GM21447 (cell line): ENCODE data around the gene LRRK1.

Experiments
- ATAC-seq: cut with Tn5 transposase; IDR thresholded peaks from one replicate; pipeline ENCODE4 v1.9.1; 2021; ENCODE audit not compliant: unreplicated experiment

Gene LRRK1

DNA sequence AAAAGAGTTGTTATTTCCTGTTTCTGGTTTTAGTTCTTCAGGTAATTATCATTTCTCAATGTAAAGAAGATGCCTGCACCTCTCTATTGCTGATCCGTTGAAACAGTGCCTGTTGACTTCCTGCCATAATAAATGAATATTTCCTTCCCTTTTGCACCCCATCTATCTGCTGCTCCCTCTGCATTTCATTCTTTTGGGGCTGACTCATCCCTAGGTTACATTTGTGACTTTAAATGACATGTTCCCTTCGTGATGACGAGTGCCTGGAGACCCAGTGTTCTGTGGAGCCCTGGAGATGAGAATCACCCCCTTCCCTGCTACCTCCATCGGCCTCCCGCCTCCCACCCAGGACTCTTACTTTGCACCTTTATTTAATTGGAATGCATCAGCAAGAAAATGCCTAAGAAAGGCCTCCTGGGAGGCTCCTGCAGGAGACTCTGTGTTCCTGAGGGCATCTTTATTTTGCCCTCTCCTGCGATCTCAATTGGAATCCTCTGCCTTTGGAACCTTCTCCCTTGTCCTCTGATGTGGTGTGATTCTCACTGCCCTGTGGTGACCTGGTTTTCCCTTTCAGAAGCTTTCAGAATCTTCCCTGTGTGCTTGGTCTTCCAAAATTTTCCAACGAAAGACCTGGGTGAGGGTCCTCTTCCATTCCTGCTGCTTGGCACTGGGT lies 13.7 kb downstream of the LRRK1 start:
- ATAC-seq: no peak

DNA sequence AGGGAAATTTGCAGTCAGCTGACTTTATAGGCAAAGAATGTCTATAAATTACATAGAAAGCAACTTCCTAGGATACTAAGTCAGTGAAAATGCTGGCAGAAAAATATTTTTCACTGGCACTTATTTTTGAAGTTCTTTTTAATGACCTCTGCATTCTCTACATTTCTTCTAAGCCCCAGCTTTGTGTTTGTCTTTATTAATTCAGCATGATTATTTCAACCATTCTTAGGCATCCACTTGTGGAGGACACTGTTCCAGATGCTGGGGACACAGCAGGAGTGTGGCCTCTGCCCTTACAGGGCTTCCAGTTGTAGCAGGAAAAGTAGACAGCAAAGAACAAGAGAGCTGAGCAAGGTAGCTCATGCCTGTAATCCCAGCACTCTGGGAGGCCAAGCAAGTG lies 15.0 kb downstream of the LRRK1 start:
- no peak for ATAC-seq

DNA sequence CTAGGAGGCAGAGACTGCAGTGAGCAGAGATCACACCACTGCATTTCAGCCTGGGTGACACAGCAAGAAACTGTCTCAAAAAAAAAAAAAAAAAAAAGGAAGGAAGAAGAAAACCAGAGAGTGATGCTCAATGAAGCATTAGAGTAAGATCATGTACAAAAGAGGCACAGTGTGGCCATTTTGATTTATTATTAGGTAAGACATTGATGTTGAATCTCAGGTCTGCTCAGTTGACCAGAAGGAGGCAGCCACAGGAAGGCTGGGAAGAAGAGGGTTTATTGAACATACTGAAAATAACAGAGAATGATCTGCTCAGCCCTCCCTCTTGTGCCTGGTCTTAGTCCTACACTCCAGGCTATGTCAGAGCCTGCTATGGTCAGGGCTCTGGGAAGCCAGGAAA lies 15.6 kb downstream of the LRRK1 start:
- no peak for ATAC-seq

DNA sequence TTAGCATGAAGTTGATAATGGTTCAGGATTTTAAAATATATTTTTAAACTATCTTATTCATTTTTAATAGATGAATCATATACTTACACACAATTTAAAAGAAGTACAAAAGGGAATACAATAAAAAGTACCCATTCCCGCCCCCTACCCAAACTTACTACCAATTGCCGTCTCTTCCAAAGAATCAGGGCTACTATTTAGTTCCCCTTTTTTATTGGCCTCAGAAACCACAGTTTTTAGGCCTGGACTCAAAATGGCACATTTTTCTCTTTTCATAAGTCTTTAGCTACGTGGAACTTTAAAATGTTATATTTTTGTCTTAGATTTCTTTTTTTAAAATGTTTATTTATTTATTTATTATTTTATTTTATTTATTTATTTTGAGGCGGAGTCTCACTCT lies 18.0 kb downstream of the LRRK1 start:
- no peak for ATAC-seq

DNA sequence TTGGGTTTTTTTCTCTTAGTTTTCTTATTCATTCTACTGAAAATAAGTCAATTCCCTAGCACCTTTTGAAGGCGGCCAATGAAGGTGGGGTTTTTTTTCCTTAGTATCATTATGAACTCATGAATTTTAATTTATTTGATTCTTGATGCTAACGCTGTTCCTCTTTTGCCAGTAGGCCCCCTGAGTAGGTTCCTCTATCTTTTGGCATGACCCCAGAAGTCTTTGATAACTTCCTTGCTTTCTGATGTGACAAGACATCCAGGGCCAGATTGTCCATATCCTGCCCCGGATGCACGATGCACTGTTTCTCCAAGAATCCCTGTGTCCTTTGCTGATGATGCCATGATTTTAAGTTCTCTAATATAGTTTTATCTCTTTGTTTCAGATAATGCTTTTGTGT lies 20.6 kb downstream of the LRRK1 start:
- no peak for ATAC-seq

DNA sequence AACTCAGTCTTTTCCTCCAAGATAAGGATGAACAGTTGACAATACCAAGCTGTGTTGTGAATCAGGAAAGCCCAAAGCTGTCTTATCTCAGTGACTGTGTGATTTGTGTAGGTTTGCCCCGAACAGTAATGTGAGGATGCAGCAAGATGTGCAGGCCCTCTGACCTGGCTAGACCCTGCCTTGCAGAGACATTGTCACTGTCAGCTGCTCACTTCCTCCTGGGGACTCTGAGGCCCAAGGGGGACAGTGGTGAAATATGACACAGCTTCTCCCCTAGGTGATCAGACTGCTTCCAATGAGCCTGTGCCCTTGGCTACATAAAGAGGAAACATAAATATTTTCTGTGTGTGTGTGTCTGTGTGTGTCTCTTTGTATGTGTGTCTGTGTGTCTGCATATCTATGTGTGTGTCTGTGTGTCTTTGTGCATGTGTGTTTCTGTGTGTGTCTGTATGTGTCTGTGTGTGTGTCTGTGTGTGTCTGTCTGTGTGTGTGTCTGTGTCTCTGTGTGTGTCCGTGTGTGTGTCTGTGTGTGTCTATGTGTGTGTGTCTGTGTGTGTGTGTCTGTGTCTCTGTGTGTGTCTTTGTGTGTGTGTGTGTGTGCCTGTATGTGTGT lies 21.7 kb downstream of the LRRK1 start:
- peak; percentile 77 for ATAC-seq

DNA sequence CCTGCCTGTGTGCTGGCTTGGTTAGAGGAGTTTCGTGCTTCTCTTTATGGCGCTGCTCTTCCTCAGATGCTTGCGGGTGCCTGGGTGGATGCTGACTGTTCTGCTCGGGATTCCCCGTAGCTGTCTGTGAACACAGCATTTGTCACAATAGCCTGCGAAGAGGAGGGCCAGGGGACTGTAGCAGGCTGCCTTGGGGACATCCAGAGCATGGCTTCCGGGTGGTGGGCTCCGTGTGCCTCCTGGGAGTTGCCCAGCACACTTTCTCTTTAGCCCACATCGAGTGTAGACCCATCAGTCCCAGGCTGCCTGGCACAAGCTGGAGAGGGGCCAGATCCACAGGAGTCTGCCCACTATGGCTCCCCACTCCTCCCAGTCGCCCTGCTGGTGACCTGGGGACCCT lies 22.4 kb downstream of the LRRK1 start:
- ATAC-seq: peak; percentile 63

DNA sequence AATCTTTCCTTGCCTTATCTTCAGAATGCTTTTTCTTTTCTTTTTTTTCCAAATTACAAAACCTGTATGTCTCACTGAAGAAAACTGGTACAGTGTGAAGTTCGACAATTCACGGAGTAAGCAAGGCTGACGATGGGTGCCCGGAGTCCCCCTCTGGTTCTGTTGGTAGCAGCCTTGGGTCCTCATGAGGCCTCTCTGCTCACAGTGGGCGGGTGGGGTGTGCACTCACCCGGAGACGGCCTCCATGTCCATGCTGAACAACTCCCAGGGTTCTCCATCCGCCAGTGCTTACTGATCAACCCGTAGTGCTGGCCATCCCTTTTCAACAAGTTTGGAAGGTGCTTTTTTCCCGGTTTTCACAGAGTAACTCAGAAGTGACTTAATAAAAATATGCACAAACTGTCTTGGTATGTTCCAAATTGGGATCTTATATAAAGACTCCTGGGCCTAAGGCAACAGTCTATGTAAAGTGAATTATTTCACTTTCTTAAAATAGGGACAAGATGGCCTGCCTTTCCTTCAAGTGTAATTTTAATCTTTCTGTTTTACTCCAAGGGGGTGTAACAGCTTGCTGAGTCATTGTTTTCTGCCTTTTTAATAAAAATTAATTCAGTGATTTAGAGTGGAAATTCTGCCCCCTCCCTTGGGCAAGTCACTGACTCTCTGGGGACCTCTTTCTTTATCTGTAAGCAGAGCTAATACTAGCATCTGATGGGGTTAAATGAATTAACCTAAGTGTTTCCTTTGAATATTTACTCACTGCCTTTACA lies 23.7 kb downstream of the LRRK1 start:
- ATAC-seq: no peak

DNA sequence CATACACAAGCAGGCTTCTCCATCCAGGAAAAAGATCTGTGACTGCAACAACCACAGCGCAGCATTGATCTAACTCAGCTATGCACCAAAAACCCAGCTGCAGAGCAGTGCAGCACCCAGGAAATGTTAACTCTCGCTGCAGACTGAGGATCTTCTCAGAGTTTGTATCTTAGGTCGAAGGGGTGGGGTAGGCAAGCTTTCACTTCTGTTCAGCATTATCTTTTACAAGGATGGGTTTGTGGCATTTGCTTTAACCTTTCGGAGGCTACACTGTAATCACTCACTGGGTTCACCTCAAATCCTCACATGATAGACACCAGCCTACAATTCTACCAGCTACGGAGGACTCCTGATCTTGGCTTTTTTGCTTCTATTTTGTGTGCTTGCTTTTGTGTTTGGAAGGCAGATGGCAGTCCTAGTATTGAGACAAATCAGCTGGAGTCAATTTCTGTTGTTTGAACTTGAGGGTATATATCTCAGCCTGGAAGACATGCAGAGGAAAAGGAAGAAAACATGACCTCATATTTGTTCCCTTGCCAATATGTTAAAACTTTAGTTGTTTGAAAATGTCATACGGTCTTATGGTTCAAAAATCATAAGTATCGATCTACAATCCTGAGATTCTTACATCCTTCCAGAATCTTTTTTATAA lies 25.2 kb downstream of the LRRK1 start:
- no peak for ATAC-seq

DNA sequence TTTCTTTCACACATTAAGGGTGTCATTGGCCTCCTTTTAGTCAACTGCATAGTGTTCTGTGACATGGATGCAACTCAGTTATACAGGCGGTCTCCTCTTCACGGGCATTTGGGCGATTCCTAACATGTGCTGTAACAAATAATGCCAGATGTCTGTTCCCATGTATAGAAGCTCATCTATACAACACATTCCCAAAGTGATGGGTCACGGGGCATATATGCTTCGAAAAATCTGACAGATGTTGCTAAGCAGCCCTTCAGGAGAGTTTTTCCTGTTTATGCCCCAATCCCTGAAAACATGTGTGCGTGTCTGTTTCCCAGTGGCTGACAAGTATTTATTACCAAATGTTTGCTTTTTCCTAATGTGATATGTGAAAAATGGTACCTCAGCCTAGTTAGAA lies 25.8 kb downstream of the LRRK1 start:
- no peak for ATAC-seq

DNA sequence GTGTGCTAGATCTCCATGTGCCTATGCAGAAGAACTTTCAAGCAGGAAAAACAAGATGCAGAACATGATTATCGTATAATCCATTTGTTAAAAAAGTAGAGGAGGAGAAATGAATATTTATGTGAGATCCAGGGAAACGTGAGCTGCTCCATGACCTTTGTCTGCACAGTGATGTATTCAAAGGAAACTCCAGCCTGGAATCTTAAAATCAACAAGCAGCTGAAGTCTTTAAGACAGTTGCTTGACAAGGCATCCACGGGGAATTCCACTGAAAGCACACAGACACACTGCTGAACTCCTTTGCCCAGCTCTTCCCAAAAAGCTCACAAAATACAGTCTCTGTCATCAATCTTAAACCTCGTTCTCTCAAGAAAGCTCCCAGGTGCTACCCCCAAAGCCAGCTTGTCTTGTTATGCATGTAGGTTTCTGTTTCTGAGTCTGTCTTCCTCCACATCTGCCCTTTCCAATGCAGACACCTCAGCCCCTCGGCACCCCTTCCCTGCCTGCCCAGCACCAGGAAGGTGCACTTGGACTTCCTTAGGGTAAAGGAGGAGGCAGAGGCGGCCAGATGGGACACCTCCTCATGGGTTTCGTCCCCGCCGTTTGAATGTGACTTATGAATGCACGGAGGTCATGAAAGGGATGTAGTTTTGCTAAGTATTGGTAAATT lies 28.7 kb downstream of the LRRK1 start:
- peak; percentile 67 for ATAC-seq

DNA sequence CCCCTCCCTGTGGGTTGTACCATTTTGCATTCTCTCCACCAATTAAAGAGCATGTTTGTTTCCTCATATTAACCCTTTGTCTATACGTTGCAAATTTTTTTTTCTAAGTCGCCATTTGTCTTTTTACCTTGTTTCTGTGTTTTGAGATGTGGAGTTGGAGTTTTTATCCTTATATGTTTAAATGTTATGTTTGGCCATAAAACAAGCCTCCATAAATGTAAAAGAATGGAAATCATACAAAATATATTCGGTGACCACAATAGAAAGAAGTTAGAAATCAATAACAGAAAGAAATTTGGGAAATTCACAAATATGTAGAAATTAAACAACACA lies 29.2 kb downstream of the LRRK1 start:
- ATAC-seq: peak; percentile 22

DNA sequence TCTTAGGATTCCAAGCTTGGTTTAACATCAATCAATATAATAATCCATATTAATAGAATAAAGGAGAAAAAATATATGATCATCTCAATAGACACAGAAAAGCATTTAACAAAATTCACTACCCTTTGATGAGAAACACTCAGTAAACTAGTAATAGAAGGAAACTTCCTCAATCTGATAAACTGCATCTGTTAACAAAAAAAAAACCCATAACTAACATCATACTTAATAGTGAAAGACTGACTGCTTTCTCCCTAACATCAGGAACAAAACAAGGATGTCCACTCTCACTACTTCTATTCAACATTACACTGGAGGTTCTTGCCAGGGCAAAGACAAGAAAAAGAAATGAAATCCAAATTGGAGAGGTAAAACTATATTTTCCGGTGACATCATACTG lies 30.5 kb downstream of the LRRK1 start:
- ATAC-seq: no peak

DNA sequence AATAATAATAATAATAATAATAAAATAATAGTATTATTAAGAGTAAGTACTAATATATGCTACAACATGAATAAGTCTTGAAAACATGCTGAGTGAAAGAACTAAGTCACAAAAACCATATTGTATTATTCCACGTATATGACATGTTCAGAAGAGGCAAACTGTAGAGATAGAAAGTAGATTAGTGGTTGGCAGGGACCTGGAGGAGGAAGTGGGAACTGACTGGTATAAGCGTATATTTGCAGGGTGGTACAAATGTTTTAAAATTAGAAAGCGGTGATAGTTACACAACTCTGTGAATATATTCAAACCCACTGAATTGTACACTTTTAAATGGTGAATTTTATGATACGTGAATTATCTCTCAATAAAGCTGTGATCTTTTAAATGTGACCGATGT lies 32.8 kb downstream of the LRRK1 start:
- ATAC-seq: no peak

DNA sequence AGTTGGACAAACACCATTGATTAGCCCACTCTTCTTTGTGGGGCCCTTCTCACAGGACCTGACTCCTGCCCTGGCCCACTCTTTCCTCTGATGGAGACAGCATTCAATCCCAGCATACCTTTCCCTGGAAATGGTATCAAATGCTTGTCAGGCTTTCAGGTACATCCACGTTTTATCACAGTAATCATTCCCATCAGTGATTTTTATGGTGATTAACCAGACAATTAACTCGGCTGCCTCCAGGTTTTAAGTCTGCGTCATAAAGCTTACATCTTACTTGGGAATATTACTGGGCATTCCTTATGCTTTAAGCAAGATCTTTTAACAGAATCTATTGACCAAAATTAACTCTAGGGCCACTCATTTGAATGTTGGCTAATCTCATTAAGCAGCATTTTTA lies 33.4 kb downstream of the LRRK1 start:
- no peak for ATAC-seq

DNA sequence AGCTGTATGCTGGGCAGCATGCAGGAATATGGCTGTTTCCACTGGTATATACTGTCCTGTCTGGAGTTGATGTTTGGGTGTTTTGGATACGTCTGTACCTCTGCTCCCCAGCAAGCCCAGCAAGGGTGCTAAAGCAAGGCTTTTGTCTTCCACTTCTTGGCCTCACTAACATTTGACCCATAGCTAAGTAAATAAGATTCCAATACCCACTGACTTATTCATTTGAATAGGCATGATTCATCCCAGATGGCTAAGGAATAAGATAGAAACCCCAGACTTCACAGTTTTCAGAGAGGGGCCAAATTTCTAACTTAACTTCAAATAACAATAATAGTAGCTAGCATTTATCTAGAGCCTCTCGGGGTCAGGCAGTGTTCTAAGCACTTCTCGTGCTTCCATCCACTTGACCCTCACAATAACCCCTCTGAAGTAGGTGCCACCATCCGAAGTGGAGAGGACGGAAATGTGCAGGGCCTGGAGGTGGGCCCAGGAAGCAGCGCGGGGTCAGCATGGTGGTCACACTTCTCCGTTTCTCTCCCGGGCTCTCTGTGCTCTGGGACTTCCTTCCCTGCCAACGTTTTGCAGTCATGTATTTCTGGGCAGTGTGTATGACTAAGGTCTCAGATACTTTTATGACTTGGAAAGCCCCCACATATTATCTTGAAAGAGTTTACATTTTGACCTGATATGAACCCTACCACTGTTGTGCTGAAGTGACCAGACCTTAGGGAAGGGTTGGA lies 39.3 kb downstream of the LRRK1 start:
- no peak for ATAC-seq

DNA sequence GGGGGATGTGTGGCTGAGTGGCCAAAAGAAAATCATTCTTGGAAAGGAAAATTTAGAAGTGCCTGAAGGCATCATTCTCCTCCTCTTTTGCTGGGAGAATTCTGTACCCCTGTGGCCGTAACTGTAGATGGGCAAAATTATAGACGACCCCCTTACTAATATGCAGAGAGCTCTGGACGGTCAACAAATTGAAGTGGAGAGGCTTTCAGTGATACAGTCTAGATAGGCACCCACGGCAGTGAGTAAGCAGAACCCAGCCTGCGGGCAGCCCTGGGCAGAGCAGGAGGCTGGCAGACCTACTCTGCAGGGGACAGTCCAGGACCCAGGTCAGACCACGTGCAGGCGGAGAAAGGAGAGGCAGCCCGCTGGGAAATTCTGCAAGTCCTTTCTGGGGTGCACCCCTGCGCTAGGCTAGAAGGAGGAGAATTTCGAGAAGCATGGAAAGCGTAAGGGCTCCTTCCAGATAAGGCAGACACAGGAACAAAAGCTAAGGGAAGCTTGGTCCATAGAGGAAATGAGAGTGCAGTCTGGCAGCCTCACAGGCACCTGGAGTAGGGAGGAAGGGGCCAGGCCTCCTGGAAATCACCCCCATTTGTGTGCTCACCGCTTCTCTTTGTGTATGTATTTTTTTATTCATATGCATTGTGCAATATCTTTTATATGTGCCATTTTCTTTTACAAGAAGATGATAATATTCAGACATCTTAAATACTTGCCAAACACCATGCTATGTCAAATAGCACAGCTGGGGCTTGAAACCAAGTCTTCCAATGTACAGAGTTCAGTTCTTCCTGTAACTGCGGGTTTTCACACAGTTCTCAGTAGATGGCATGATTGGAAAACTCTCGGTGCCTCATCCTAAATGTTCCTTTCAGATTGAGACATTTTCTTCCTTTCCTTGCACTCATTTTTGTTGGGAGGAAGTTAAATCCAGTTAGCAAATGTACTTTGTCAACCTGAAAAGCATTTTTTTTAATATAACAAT lies 40.2 kb downstream of the LRRK1 start:
- ATAC-seq: no peak

DNA sequence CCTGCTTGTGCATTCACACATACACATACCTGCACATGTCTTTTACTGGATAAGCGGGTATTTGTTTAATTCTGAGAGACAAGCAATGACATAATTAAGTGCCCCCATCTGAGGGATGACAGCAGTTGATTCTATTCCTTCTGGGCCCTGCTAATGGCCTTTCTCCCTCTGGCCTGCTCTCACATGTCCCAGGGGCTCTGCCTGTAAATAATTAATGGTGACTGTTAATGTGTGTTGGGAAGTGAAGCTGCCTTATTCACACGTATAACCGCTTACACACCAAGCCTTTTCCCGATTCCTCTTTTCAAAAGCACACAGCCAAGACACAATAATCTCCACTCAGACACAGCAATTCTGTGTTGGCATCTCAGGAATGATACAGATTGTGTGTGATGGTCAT lies 47.8 kb downstream of the LRRK1 start:
- ATAC-seq: peak; percentile 88
